HUDEP-2 (cell line): ENCODE results near the gene ZNF775.
A peak's percentile ranks its signal among the peaks of the same experiment; 100 is the strongest.

Experiments used
- DNase-seq, 76 experiments: peaks; one replicate each; lab custom pipeline; 2025; ENCODE audit not compliant: unreplicated experiment in 76 of 76; lab: John Stamatoyannopoulos, UW

ZNF775 gene

GRCh38 chr7:150378853-150379440, at the start of gene ZNF775:
Gene ZNF775, plus strand, starts transcription at chr7:150379330. Its CDS starts 9,141 bp downstream, at chr7:150388471.
- DNase-seq, result peak in 73 of 76 experiments; percentile 33 to 93 (median 87)

GRCh38 chr7:150329331-150330120, 49.6 kb upstream of the ZNF775 start:
- DNase-seq, result no peak

- no peak for DNase-seq
Measured at GRCh38 chr7:150330211-150330885, 48.8 kb upstream of the ZNF775 start.

GRCh38 chr7:150332852-150333635, 46.1 kb upstream of the ZNF775 start:
- no peak for DNase-seq

- no peak for DNase-seq
Measured at GRCh38 chr7:150333659-150334058, 45.5 kb upstream of the ZNF775 start.

GRCh38 chr7:150334108-150334507, 45.0 kb upstream of the ZNF775 start:
- DNase-seq, result no peak

- DNase-seq, result no peak
Measured at GRCh38 chr7:150335108-150335773, 43.9 kb upstream of the ZNF775 start.

GRCh38 chr7:150335774-150336112, 43.4 kb upstream of the ZNF775 start:
- DNase-seq, result no peak

- no peak for DNase-seq
Measured at GRCh38 chr7:150336746-150337145, 42.4 kb upstream of the ZNF775 start.

- no peak for DNase-seq
Measured at GRCh38 chr7:150337179-150337578, 42.0 kb upstream of the ZNF775 start.

GRCh38 chr7:150337659-150338081, 41.5 kb upstream of the ZNF775 start:
- no peak for DNase-seq

GRCh38 chr7:150338166-150338829, 40.8 kb upstream of the ZNF775 start:
- DNase-seq, result no peak

GRCh38 chr7:150339409-150339809, 39.7 kb upstream of the ZNF775 start:
- no peak for DNase-seq

GRCh38 chr7:150340024-150340749, 38.9 kb upstream of the ZNF775 start:
- no peak for DNase-seq

GRCh38 chr7:150340875-150341262, 38.3 kb upstream of the ZNF775 start:
- no peak for DNase-seq

GRCh38 chr7:150341263-150342120, 37.6 kb upstream of the ZNF775 start, which contains the start of gene RARRES2:
Gene RARRES2, minus strand, starts transcription at chr7:150341629. Its CDS starts 1,020 bp downstream, at chr7:150340609.
- no peak for DNase-seq

GRCh38 chr7:150342121-150342408, 37.1 kb upstream of the ZNF775 start:
- no peak for DNase-seq

GRCh38 chr7:150343225-150343624, 35.9 kb upstream of the ZNF775 start:
- no peak for DNase-seq
